Omental fat pad (tissue), 4 donors: ENCODE results near the gene GOLIM4. TPM values are rescaled to one million over a fixed set of nuclear protein-coding genes. Genes with fewer than 3 reads are reported as not detected.

ENCODE experiments used
- ATAC-seq: fragments of 150-250 bp; one replicate; pipeline ENCODE4 v1.9.1; 2016; ENCODE audit warnings: mild to moderate bottlenecking, moderate library complexity; ENCODE audit not compliant: low FRiP score
- DNase-seq: peaks from one replicate; pipeline ENCODE4 v3.0.0-alpha.2; 2019; ENCODE audit warnings: low spot score
- CTCF ChIP-seq, 3 donors: fragments of 450-650 bp; IDR thresholded peaks; one replicate each; pipeline ENCODE4 v1.5.1; 2016 to 2017; ENCODE audit warnings: antibody characterized with exemption in 3 of 3, mild to moderate bottlenecking in 3 of 3, moderate library complexity in 2 of 3
- total RNA-seq, 4 donors: library from RNA; depleted of rRNA; stranded (reverse); fragments of >200 nt; gene quantifications; one replicate each; pipeline ENCODE4 v1.1.0, GENCODE V29; 2016

GOLIM4 gene
- total RNA-seq, 4 donors from 2014 or later, result 30.3 to 46.2 (median 34.8) TPM

DNA sequence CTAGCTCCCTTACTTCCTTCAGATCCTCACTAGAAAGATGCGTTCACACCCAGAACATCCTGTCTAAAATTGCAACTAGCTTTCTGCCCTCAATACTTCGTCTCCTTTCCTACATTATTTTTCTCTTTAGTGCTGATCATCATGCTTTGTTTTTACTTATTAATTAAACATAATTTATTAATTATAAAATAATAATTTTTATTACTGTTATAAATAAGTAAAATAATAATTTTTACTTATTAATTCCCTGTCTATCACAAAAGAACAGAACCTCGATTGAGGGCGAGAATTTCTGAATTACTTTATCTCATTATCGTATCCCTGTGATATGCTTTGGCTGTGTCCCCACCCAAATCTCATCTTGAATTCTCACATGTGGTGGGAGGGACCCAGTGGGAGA is 41.3 kb downstream of the GOLIM4 start:
- ATAC-seq, result no peak
- DNase-seq, result no peak
- TF ChIP-seq CTCF (IDR thresholded peaks at IDR 0.05), result no peak

DNA sequence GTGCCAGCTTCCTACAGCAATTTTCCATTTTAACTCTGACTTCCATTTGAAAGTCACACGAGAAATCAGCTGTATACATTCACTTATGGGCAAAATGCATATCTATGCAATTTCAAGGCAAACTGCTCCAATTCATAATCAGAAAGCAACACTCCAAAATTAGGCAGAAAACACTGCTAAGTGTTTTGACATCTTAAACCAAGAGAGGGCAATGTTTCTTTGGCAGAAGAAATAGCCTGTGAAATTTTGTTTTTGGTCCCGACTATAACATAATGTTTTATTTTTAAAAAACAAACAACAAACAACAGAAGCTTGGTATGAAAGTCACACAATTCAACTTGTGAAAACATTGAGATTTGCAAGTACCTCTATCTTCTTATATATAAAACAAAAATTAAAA is 42.6 kb downstream of the GOLIM4 start:
- DNase-seq (no peak), ATAC-seq (no peak)
- no peak for TF ChIP-seq CTCF (IDR thresholded peaks at IDR 0.05)

GRCh38 chr3:168052515-168052914 is 43.2 kb downstream of the GOLIM4 start:
- no peak for DNase-seq
- TF ChIP-seq CTCF (IDR thresholded peaks at IDR 0.05), result no peak
- ATAC-seq, result no peak

GRCh38 chr3:168051531-168052471 is 43.9 kb downstream of the GOLIM4 start:
- DNase-seq (no peak), ATAC-seq (no peak)
- TF ChIP-seq CTCF (IDR thresholded peaks at IDR 0.05), result no peak

- TF ChIP-seq CTCF (IDR thresholded peaks at IDR 0.05), result no peak
- DNase-seq (no peak), ATAC-seq (no peak)
Observed at GRCh38 chr3:168051070-168051469, 44.7 kb downstream of the GOLIM4 start.

GRCh38 chr3:168049367-168049974 is 46.3 kb downstream of the GOLIM4 start:
- DNase-seq, result no peak
- no peak for TF ChIP-seq CTCF (IDR thresholded peaks at IDR 0.05)
- ATAC-seq, result peak; percentile 71
